ENCODE measurements around the gene CYP27C1. TPM values are rescaled to one million over a fixed set of nuclear protein-coding genes. Genes with fewer than 3 reads are reported as not detected.

Gene CYP27C1
- total RNA-seq, 1 experiment from 2014 or later = 0.11 TPM

DNA sequence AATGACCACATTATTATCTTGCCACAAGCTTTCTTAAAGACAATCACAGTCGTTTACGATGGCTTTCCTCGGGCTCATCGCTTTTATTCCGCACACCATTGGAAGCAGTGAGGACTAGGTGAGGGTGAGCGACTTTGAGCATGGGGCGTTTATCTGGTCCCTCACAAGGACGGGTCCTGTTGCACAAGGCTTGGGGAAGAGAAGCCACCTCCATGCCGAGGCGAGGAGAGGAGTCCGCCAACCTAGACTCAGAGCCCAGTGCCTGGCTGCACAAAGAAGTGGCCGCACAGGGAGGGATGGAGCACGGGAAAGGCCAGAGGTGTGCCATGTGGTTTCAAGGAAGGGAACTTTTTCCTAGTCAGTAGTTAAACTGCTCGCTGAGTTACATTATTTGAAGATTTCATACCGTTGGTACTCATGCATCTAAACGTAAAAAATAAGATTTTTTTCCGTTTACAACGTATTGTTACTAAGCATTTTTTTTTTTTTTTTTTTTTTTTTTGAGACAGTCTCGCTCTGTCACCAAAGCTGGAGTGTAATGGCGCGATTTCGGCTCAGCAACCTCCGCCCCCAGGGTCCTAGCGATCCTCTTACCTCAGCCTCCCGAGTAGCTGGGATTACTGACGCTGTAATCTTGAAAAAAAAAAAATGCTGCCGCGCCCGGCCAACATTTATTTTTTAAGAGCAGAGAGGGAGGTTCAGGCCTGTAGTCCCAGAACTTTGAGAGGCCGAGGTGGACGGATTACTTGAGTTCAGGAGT lies 849 bp upstream of the CYP27C1 start:
- Mint-ChIP-seq H3K9me3 (ENCODE audit: unreplicated experiment) (no peaks in the 10 kb centered on the region), H3K27ac (ENCODE audit: unreplicated experiment) (no peak overlapping the region), H3K4me3 (ENCODE audit: unreplicated experiment) (peak overlapping the region; percentile 80), H3K27me3 (ENCODE audit: insufficient read depth, unreplicated experiment) (peaks cover 9% of the 10 kb centered on the region), H3K4me1 (ENCODE audit: low read depth, unreplicated experiment) (peaks cover 10% of the 10 kb centered on the region), H3K36me3 (ENCODE audit: insufficient read depth, unreplicated experiment) (peaks cover 6% of the 10 kb centered on the region)
- no peaks in the 10 kb centered on the region for H3K9me3 ChIP-seq
- peaks cover 4% of the 10 kb centered on the region; the same call in 1 of the 2 replicates for H3K4me1 ChIP-seq
- intact Hi-C loops (cut with micrococcal nuclease; ENCODE audit: unreplicated experiment) = no loop called here
- H3K27me3 ChIP-seq (replicated peaks; ENCODE audit: control insufficient read depth, insufficient read depth, low read length) = no peaks in the 10 kb centered on the region
- BruUV-seq (replicated peaks) = no TSS peak
- no peak overlapping the region; the same call in 1 of the 2 replicates for H3K4me3 ChIP-seq (ENCODE audit: low read depth, low read length)
- POLR2A ChIA-PET = no interaction called here
- DNase-seq = no peak
- no peaks in the 10 kb centered on the region for H3K36me3 ChIP-seq (ENCODE audit: control insufficient read depth, insufficient read depth, low read length)
- CTCF ChIA-PET = no interaction called here
- TF ChIP-seq, protein P1, sequence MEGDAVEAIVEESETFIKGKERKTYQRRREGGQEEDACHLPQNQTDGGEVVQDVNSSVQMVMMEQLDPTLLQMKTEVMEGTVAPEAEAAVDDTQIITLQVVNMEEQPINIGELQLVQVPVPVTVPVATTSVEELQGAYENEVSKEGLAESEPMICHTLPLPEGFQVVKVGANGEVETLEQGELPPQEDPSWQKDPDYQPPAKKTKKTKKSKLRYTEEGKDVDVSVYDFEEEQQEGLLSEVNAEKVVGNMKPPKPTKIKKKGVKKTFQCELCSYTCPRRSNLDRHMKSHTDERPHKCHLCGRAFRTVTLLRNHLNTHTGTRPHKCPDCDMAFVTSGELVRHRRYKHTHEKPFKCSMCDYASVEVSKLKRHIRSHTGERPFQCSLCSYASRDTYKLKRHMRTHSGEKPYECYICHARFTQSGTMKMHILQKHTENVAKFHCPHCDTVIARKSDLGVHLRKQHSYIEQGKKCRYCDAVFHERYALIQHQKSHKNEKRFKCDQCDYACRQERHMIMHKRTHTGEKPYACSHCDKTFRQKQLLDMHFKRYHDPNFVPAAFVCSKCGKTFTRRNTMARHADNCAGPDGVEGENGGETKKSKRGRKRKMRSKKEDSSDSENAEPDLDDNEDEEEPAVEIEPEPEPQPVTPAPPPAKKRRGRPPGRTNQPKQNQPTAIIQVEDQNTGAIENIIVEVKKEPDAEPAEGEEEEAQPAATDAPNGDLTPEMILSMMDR (IDR thresholded peaks at IDR 0.05; ENCODE audit: insufficient read depth in 1 of 2, low read depth in 1 of 2, low read length in 1 of 2, severe bottlenecking in 1 of 2, unreplicated experiment in 1 of 2) = no peak

DNA sequence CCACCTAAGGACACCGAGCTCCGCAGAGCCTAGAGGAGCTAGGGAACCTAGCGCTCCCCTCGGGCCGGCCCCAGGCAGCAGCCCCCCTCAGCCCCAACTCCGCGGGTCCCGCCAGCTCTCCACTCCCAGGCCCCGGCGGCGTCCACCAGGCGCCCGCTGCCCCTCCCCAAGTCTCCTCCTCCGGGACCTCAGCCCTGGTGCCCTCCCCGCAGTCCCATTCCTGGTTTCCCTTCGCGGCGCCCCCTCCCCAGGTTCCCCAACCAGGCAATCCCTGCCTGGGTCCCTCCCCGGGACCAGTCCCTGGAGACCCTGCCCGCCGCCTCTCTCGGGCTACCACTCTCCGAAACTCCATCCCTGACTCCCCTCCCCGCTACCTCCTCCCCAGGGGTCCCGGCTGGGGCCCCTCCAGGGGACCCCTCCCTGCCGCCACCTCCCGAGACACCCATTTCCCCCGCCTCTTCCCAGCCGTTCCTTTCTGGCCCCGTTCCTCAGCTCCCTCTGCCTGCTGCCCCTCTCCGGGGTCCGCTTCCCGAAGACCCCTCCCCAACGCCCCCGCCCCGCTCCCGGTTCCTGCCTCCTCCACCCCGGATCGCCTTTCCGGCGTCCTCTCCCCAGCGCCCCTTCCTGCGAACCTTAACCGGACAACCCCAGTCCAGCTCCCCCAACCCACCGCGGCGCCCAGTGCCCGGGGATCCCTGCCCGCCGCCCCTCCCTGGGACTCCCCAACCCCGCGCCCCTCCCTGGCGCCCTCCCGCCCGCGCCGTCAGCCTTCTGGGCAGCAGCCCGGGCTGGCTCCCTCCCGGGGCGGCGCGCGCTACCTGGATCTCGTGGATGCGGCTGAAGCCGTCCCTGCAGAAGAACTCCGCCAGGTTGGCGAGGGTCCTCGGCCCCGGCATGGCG lies 678 bp downstream of the CYP27C1 start:
- Histone ChIP-seq H3K4me1 (peaks cover 4% of the 10 kb centered on the region; the same call in 1 of the 2 replicates), H3K36me3 (ENCODE audit: control insufficient read depth, insufficient read depth, low read length) (no peaks in the 10 kb centered on the region), H3K27me3 (replicated peaks; ENCODE audit: control insufficient read depth, insufficient read depth, low read length) (no peaks in the 10 kb centered on the region), H3K9me3 (no peaks in the 10 kb centered on the region), H3K4me3 (ENCODE audit: low read depth, low read length) (peak overlapping the region; percentile 39)
- H3K4me3 Mint-ChIP-seq (ENCODE audit: unreplicated experiment) = peak overlapping the region; percentile 80
- no TSS peak for BruUV-seq (replicated peaks)
- no peaks in the 10 kb centered on the region for H3K4me1 Mint-ChIP-seq (ENCODE audit: low read depth, unreplicated experiment)
- ChIA-PET POLR2A (no interaction called here), CTCF (no interaction called here)
- no peak overlapping the region for H3K27ac Mint-ChIP-seq (ENCODE audit: unreplicated experiment)
- intact Hi-C loops (cut with micrococcal nuclease; ENCODE audit: unreplicated experiment) = no loop called here
- H3K27me3 Mint-ChIP-seq (ENCODE audit: insufficient read depth, unreplicated experiment) = peaks cover 9% of the 10 kb centered on the region
- no peaks in the 10 kb centered on the region for H3K9me3 Mint-ChIP-seq (ENCODE audit: unreplicated experiment)
- TF ChIP-seq, protein P1 (IDR thresholded peaks at IDR 0.05; ENCODE audit: insufficient read depth in 1 of 2, low read depth in 1 of 2, low read length in 1 of 2, severe bottlenecking in 1 of 2, unreplicated experiment in 1 of 2) = no peak
- peaks cover 6% of the 10 kb centered on the region for H3K36me3 Mint-ChIP-seq (ENCODE audit: insufficient read depth, unreplicated experiment)
- DNase-seq = peak in 1 of 2 experiments; percentile 59

DNA sequence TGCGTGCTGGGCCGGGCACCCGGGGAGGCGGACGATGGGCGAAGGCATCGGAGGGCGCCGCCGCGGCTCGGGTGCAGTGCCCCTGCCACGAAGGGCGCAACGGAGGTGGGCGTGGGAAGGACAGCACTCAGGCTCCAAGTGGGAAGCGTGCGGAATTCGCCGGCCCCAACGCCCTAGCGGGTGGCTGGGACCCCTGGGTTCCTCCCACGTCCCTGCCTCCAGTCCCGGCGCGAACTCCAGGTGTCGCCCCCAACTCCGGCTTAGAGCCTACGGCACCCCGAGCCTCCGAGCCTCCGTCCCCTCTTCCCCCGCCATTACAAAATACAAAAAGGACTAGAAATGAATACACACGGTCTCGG lies 1.3 kb downstream of the CYP27C1 start:
- Mint-ChIP-seq H3K27ac (ENCODE audit: unreplicated experiment) (no peak overlapping the region), H3K36me3 (ENCODE audit: insufficient read depth, unreplicated experiment) (peaks cover 6% of the 10 kb centered on the region), H3K4me1 (ENCODE audit: low read depth, unreplicated experiment) (no peaks in the 10 kb centered on the region), H3K4me3 (ENCODE audit: unreplicated experiment) (peak overlapping the region; percentile 80), H3K27me3 (ENCODE audit: insufficient read depth, unreplicated experiment) (peaks cover 9% of the 10 kb centered on the region), H3K9me3 (ENCODE audit: unreplicated experiment) (no peaks in the 10 kb centered on the region)
- TF ChIP-seq, protein P1 (IDR thresholded peaks at IDR 0.05; ENCODE audit: insufficient read depth in 1 of 2, low read depth in 1 of 2, low read length in 1 of 2, severe bottlenecking in 1 of 2, unreplicated experiment in 1 of 2) = no peak
- Histone ChIP-seq H3K9me3 (no peaks in the 10 kb centered on the region), H3K36me3 (ENCODE audit: control insufficient read depth, insufficient read depth, low read length) (no peaks in the 10 kb centered on the region), H3K4me3 (ENCODE audit: low read depth, low read length) (peak overlapping the region; percentile 39), H3K27me3 (replicated peaks; ENCODE audit: control insufficient read depth, insufficient read depth, low read length) (no peaks in the 10 kb centered on the region), H3K4me1 (peaks cover 4% of the 10 kb centered on the region; the same call in 1 of the 2 replicates)
- no peak for DNase-seq
- no TSS peak for BruUV-seq (replicated peaks)
- CTCF ChIA-PET = no interaction called here
- POLR2A ChIA-PET = no interaction called here
- intact Hi-C loops (cut with micrococcal nuclease; ENCODE audit: unreplicated experiment) = no loop called here

Measured in Caco-2 (cell line).